AML-193 (cell line): ENCODE results near the gene BOD1.

Experiments used
- DNase-seq, 2 experiments: peaks; one replicate each; lab custom pipeline; 2025; lab: John Stamatoyannopoulos, UW

Gene BOD1

DNA sequence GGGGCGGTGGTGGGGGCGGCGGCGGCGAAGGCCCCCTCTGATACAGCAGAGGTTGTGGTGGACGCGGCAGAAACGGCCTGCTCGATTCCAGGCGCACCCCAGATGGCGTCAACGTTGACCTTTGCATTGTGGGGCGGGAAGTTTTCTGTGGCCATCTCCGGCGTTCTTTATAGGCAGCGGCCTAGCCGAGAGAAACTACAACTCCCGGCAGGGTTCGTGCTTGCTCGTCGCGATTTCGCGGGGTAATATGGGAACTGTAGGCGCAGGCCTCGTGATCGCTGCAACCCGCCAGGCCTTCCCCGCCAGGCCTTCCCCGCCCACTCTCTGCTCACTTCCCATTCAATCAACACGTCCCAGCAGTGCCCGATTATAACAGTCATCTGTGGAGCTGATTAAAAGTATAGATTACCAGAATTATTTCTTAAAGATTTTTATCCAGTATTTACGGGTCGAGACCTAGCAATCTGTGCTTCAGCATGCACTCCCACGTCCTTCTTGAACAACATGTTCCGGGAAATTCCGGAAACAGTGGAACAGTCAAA, at the start of gene BOD1:
Gene BOD1 (minus strand): TSS at position 74 of the 542 bp plus-strand sequence. CDS start 214 bp downstream, outside the sequence.
- DNase-seq, result peak; percentile 95 to 96

DNA sequence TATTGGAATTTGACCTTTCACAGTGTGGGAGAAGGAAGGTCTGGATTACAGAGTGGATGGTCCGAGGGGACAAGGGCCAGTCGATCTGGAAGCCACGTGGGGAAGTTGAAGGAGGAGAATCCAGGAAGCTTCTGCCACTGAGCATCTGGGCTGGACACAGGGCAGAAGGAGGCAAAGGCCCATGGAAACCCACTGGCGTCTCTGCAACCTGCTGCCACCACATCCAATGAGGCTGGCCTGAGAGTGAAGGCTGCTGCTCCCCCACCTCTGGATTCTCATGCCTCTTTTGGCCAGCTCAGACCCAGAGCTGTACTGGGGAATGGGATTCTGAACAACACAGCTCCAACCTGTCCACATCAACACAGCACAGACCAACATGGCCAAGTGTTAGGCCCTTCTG, 48.9 kb upstream of the BOD1 start:
- DNase-seq, result no peak

DNA sequence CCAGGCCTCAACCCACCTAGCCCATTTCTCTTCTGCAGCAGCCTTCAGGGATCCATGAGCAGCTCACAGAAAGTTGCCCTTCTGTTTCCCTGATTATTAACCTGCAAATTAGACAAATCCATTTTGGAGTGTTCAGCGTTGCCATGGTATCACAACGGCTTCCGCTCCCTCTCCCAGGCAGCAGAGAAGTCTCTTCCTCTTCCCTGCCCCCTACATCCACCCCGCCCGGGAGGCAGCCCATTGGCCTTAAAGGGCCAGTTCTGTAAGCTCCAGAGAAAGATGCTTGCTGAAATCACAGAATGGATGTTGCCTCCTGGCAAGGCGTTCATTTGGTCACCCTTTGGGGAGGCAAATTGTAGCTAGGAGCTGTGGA, 47.7 kb upstream of the BOD1 start:
- peak; percentile 22 to 42 for DNase-seq

DNA sequence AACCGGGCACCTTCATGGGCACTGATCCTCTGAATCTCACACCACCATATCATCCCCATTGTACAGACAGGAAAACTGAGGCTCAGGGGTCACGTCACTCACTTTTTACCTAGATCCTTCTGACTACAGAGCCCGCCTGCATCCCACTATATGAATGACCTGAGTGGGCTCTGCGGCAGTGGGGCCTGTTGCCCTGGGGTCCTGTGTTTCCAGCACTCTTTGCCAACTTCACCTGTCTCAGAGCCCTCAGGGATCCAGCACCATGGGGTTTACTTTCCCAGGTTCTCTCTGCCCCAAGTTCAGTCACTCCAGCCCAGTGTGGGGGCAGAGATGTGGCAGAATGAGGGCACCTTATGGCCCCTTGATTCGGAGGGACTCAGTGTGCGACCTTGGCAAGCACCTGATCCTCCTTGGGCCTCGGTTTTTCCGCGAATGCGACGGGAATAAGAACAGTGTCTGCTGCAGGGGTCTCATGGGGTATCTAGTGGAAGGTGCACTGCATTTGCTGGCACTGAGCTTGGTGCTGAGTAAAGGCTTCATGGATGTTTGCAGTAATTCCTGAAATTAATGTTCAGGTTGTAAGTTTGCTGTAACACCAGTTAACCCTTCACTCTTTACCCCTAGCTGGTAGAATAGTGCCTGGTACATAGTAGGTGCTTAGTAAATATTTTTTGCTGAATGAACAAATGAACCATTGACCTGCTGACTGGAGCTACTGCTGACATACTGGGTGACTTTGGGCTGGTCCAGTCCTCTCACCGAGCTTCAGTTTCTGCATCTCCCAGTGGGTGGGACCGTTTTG, 47.1 kb upstream of the BOD1 start:
- DNase-seq, result no peak

DNA sequence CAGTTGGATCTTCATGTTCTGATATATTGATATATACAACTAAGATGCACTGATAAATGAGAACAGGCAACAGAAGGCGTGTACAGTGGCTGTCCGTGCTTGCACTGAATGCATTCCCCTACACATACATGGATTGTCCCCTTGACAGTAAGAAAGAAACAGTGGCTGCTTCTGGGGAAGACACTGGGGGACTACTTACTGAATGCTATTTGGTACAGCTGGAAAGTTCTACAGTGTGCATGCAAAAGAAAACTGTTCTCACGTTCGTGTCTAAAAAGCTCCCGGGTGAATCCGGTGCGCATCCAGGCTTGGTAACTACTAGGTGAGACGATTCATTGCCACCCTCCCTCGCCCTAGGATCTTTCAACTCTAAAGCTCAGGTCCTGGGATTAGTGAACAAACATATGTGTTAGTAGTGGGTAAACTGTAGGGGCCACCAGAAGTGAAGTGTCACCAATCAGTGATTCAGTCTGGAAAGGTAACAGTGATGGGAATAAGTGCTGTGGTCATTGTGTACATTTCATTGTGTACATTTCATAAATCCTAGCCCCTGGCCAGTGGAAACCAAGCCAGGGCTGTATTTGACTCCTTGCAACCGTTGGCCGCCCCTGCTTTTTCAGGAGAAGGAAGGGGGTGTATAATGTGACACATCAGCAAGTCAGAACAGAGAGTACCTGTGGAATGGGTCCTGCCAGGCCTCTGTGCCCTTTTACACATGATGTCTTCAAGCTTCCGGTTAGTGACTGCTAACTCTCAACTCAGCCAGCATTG, 46.3 kb upstream of the BOD1 start:
- DNase-seq, result no peak

DNA sequence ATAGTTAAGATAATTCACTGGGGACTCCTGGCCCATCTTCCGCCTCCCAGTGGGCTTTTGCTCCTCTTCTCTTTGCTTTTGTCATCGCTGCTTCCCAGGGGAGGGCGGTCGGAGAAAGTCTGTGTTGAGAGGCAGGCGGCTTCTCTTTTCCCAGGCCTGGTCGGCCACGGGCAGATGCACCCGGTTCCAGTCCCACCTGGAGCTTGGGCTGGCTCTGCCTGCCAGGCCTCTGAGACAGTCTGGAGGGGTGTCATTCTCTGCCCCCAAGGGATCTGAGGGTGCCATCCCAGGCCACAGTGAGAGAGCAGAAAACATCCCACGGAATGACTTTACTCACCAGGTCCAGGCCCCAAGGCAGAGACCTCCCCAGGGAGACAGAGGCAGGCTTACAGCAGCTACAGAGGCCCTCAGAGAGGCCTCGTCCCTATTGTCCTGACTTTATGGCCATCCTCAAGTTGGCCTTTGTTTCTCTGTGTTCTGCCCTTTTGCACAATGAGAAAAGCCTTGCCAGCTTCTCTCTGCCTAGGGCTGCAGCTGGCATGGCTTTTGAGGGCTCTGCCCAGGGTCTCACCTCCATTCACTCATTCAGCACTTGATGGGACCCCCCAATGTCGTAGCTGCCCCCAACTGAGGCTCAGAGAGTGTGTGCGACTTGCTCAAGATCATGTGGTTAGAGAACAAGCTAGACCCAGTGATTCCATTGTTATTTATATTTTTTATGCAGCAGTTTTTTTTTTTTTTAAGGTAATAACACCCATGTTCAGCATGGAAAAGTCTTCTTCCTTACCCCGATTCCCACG, 44.2 kb upstream of the BOD1 start:
- DNase-seq, result no peak

DNA sequence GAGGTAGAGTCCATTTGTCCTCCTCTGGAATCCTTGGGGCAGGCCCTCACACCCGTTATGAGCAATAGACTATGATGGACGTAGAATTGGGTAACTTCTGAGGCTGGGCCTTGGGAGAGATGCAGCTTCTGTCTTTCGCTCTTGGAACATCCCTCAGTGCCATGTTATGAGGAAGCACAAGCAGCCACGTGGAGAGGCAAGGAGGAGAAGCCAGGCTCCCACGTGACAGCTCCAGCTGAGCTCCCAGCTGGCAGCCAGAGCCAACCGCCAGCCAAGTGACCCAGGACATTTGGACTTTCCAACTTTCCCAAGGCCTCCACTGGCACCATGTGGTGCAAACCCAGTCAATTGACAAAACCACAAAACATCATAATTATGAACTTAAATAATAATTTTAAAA, 43.0 kb upstream of the BOD1 start:
- DNase-seq, result no peak

DNA sequence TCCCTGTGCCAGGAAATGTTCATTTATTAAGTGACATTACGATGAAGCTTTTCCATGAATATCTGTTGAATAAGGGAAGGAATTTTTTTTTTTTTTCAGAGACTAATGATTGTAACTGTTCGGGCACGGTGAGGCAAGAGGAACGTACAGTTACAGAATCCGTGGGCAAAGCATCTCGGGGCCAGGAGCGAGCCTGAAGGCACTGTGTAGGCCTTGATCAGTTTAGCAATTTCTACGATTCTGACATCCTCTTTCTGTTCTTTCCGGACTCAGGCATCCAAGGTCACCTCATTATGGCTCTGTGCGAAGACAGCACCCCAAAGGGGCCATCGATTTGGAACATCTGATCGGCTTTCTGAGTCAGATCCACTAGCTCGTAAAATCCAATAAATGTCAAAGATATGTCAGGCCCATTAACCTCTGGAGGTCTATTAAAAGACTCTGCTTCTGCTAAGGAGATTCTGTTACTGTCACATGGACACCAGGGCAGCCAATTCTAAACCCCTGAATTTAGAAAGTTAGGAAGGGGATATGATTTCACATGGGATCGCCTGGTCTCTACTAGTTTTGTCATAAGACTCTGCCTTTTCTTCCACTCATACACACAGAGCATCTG, 41.4 kb upstream of the BOD1 start:
- DNase-seq, result no peak

DNA sequence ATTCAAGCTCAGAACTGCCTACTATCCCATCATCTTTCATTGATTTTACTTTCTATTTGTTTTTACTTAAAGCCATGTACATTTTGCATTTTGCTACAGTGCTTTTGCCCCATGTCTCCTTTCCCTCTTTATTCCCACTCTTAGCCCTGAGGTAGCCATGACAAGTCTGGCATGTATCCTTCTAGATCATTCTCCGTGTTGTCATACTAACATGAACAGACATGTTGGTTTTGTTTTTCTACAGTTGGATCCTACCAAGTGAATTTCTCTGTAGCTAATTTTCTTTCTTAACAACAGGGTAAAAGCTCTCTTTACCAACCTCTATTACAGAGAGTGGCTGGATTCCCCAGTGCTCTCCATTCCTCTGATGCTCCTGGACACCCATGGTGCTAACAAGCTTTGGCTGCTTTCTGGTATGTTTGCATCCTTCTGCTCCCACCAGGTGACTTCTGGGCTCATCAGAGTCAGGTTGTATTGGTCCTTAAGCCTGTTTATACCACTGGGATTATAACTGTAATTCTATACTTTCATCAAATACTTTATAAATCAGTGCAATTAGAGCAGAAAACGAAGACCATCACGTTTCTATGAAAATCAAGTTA, 38.8 kb upstream of the BOD1 start:
- DNase-seq, result no peak

DNA sequence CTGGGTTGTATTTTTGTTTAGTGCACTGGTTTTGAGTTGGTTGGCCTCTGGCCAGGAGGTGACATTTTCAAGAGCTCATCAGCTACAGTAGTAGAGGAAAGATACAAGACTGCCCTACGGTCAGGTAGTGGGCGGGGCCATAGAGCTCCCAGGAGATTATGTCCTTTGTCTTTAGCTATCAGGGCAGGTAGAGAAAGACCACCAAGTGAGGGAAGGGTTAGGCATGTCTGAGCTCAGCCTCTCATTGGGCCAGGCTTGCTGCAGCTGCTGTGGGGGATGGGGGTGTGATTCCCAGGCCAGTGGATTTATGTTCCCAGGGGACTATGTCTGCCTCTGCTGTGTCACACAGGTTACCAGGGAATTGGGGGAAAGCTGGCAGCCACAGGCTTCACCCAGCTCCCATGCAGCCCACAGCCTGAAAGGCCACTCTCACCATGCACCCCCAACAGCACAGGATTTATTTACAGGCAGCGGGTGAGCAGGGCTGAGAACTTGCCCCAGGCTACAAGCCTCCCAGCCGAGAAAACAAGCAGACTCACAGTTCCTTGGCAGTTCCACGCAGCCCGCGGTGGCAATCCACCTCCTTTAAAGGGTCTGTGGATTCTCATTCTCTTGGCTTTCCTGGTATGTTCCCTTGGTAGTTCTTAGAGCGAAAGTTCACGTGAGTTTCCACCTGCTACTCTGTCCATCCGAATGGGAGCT, 37.5 kb upstream of the BOD1 start:
- DNase-seq, result no peak

DNA sequence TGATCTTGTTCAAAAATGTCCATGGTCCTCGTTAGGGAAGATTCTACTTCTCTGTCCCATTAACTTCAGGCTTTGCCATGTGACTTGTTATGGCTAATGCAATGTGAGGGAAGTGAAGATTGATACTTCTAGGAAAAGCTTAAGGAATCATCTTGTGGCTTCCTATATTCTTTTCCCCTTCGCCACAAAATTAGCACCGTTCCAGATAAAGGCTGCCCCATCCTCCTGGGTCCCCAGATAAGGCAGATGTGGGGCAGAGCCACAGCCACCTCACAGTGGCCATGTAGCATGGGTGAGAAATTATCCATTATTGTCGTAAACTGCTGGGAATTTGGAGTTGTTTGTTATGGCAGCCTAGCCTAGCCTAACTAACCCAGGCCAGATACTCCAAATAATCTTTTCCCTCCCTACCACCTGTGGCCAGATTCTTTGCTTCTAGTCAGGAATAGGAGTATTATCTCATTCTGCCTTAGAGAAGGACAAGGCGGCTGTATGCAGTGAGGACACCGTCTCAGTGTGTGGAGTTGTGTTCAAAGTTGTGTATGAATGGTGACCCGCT, 31.9 kb upstream of the BOD1 start:
- no peak for DNase-seq

DNA sequence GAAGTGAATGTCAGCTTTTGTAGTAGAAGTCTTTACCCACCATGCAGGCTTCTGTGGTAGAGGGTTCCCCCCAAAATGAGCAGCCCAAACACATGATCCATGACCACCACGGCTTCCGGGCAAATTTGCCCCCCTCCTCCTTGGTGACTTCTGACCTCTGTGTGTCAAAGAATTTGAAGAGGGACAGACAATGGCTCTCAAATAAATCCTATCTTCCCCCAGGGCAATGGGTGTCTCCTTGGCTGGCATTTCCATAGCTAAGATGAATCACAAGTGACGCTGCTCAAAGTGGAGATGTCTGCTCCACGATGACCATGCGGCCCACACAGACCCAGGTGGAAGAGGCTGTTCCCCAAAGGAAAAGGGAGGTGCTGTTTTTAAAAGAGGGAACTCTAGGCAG, 30.2 kb upstream of the BOD1 start:
- DNase-seq, result no peak

DNA sequence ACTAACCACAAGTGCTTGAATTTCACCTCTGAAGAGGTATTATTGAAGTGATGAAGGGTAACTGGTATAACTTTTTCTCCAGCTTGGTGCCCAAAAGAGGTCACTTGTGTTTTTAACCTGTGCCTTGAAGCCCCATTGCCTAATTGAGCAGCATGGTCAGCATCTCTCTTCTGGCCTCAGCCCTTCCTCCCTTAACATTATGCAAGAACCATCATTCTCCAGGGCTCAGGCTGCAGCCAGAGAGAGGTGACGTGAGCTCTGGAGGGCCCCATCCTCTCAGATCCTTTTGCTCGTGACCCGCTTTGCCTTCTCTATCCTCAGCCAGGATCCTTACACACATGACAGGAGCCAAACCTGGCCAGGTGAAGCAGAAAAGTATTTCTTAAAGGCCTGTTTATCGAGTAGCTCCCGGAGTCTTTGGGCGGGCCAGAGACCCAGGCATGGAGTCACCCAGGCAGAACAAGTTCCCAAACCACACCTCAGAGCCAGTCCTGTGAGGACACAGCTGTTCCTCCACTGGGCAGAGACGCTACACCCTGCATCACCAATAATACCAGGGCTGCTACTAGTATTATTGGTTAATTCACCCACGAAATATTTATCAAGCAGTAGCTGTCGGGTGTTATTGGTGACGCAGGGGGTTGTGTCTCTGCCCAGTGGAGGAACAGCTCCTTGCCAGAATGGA, 29.6 kb upstream of the BOD1 start:
- no peak for DNase-seq

DNA sequence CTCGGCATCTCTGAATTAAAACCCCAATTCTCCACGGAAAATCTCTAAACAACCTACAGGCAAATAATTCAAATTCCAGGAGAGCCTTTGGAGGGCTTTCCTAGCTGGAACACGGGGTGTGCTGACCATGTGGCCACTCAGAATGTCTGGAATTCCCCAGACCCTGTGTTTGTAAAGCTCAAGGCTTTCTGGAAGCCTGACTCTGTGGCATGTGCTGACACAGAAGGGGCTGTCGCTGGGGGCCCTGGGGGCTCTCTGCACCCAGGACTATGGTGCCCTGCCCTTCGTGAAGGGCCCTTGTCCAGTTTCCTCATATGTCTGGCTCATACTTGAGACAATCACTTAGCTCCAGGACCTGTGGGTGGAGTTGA, 29.0 kb upstream of the BOD1 start:
- DNase-seq, result no peak

DNA sequence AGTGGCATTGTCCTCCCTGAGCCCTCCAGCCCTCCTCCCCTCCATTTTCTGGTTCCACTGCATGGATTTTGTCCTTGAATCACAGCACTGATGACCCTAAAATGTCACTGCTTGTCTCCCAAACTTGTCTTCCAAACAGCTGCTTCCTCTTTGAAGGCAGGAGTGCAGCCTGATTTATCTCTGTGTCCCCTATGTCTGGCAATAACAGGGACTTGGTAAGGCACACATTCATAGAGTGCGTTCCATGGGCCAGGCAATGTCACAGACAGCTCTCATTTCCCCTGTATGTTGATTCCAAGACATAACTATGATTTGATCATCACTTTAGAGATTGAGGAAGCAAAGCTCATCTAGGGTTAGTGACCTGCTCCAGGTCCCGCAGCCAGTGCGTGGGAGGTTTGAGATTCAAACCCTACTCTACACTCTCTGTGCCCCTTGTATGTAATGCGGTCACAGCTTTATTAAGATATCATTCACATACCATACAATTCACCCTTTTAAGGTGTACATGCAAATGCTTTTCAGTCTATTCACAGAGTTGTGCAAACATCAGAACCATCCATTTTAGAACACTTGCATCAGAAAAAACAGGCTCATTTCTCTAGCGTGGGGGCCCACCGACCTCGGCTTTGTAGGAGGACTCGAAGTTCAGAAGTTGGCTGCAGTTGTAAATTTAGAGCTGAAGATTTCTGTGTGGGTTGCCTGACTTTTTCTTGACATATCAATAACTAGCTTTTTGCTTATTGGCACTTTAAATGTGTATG, 28.4 kb upstream of the BOD1 start:
- no peak for DNase-seq

DNA sequence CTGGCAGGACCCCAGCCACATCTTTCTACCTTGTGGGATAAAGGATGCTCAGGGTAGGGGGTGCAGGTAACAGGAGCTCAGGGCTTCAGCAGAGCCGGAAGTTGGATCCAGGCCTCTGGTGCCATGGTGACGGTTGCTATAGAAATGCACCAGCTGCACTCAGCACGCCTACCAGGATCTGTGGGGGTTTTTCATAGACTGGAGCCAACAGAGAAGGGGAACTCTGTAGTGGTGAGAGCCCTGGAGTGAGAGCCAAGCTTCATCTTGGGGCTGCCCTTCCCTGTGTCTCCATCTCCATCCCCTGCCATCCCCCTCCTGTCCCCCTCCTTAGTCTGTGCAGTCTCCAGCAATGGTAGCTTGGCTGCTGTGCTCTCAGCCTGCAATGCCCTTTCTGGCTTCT, 27.5 kb upstream of the BOD1 start:
- DNase-seq, result no peak

DNA sequence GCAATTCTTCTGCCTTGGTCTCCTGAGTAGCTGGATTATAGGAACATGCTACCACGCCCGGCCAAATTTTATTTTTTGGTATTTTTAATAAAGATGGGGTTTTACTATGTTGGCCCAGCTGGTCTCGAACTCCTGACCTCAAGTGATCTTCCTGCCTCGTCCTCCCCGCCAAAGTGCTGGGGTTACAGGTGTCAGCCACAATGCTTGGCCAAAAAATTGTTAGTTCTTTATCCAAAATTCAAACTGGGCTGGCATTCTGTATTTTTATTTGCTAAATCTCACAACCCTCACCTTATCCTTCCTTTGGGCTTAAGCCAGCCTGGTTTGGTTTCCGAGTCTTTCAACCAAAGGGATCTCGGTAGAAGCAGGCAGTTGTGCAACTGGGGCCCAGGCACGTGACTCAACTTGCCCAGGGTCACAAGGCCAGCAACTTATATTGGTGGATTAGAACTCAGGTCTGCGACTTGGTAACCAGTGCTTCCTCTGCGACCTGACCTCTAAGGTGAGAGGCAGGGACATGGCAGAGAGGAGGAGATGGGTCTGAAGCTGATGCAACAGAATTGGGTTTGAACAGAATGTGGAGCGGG, 26.5 kb upstream of the BOD1 start:
- no peak for DNase-seq

DNA sequence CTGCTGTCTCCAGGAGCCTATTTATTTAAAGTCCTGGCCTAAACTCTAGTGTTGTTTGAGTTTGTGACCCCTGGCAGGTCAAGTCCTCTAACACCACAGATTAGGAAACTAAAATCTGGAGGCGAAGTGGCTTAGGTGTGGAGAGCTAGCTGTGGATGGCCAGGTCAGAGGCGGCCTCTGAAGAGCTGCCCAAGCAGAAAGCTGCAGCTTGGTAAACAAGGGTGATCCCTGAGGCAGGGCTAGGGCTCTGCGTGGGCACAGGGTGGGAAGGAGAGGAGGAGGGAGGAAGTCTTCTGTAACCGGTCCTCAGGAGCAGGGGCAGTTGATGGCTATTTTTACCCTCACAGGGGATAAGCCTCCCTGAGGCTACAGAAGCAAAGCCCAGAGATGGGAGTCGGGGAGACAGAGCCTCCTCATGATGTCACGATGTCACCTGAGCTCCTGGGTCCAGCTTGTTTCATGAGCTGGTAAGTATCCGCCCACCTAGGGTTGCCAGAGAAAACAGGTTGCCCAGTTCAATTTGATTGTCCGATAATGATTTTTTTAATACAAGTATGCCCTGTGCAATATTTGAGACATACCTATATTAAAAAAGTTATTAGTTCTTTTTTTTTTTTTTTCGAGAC, 25.9 kb upstream of the BOD1 start:
- no peak for DNase-seq
